Measurements from ENCODE around the gene ITGA4.

ITGA4 gene

DNA sequence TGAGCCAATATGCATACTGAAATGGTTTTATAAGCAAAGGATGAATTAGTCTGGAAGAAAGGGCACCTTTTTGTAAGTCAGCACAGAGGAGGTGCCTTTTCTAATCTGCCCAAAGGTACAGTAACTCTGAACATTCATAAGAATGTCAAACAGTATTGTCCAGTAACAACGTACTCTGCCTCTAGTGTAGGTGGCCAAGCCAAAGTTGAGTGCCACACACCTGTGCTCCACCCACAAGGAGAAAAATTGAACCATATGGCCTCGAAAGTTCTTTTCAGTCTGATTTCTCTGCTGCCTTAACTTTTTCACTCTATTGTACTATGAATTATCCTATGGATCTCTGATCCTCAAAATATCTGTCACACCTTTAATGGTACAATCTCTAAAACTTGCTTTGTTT is 112.9 kb downstream of the ITGA4 start:
- TF ChIP-seq FOXP2 (optimal IDR thresholded peaks at IDR 0.05; ENCODE audit: borderline replicate concordance, extremely low read depth, extremely low read length, insufficient read depth) (no peak), SIN3A (IDR thresholded peaks at IDR 0.05; ENCODE audit: borderline replicate concordance, insufficient read depth, low read length) (no peak), TAF1 (IDR thresholded peaks at IDR 0.05; ENCODE audit: borderline replicate concordance, insufficient read depth, low read length) (no peak), POLR2AphosphoS5 (IDR thresholded peaks at IDR 0.05; ENCODE audit: low read depth, low read length) (no peak)
- TF ChIP-seq, protein P1, sequence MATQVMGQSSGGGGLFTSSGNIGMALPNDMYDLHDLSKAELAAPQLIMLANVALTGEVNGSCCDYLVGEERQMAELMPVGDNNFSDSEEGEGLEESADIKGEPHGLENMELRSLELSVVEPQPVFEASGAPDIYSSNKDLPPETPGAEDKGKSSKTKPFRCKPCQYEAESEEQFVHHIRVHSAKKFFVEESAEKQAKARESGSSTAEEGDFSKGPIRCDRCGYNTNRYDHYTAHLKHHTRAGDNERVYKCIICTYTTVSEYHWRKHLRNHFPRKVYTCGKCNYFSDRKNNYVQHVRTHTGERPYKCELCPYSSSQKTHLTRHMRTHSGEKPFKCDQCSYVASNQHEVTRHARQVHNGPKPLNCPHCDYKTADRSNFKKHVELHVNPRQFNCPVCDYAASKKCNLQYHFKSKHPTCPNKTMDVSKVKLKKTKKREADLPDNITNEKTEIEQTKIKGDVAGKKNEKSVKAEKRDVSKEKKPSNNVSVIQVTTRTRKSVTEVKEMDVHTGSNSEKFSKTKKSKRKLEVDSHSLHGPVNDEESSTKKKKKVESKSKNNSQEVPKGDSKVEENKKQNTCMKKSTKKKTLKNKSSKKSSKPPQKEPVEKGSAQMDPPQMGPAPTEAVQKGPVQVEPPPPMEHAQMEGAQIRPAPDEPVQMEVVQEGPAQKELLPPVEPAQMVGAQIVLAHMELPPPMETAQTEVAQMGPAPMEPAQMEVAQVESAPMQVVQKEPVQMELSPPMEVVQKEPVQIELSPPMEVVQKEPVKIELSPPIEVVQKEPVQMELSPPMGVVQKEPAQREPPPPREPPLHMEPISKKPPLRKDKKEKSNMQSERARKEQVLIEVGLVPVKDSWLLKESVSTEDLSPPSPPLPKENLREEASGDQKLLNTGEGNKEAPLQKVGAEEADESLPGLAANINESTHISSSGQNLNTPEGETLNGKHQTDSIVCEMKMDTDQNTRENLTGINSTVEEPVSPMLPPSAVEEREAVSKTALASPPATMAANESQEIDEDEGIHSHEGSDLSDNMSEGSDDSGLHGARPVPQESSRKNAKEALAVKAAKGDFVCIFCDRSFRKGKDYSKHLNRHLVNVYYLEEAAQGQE (IDR thresholded peaks at IDR 0.05; ENCODE audit: insufficient read depth in 1 of 2, low read depth in 2 of 2, low read length in 2 of 2), result no peak

DNA sequence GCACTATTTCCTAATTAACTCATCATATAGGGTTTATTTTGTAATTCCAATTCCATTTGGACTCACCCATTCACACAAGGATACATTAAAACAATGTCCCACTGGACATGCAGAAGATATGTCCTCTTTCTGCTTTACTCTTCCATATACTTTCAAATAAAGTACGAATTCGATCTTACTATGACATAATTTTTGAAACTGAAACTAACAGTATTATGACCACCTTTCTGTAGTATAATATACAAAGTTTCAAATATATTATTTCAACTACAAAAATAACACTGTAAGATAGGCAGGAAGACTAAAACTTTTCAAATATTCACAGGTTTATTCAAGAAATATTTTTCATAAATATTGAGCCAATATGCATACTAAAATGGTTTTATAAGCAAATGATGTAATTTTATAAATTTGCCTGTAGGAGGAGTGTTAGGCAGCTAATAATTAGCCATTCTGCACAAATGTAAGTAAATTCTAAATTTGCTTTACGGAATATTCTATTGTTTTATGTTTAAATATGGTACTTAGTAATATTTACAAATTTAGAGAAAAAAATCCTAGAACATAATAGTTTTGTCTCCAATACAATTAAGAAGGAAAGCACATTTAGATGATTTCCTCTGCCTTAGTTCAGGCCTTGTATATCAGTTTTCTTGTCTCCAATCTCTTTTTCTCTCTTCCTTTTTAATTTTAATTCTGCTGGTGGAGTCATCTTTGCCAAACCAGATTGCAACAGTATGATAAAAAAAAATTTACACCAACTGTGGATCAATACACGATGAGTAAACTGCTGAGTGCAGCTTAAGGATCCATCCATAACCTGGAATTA is 113.9 kb downstream of the ITGA4 start:
- TF ChIP-seq POLR2AphosphoS5 (IDR thresholded peaks at IDR 0.05; ENCODE audit: low read depth, low read length), result no peak
- no peak for TF ChIP-seq TAF1 (IDR thresholded peaks at IDR 0.05; ENCODE audit: borderline replicate concordance, insufficient read depth, low read length)
- TF ChIP-seq, protein P1 (IDR thresholded peaks at IDR 0.05; ENCODE audit: insufficient read depth in 1 of 2, low read depth in 2 of 2, low read length in 2 of 2), result no peak
- TF ChIP-seq FOXP2 (optimal IDR thresholded peaks at IDR 0.05; ENCODE audit: borderline replicate concordance, extremely low read depth, extremely low read length, insufficient read depth), result no peak

DNA sequence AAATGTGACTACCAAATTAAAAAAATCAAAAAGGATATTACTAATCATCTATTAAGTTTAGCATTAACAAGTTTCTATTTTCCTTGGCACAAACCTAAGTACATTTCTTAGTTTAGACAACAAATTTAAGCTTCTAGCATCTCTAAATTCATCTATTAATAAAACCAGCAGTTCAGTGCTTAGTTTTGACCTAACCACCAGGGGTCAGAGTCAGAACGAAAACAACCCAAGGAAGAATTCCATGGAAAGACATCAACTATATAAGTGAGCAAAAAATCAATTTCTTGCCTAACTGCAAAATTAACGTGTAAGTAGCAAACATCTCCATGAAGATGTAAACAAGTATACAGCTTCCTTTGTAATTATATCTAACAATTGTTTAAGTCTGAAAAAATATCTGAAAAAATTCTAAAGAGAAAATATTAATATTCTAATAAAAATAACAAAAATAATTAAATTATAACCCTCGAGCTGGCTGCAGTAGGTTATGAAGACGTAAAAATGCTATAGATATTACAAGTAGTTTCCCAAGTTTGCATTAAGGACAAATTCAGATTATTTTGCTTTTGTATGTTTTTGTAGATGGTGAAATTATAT is 116.1 kb downstream of the ITGA4 start:
- no peak for TF ChIP-seq POLR2AphosphoS5 (IDR thresholded peaks at IDR 0.05; ENCODE audit: low read depth, low read length)
- TF ChIP-seq, protein P1 (IDR thresholded peaks at IDR 0.05; ENCODE audit: insufficient read depth in 1 of 2, low read depth in 2 of 2, low read length in 2 of 2), result no peak
- no peak for TF ChIP-seq SIN3A (IDR thresholded peaks at IDR 0.05; ENCODE audit: borderline replicate concordance, insufficient read depth, low read length)
- TF ChIP-seq TAF1 (IDR thresholded peaks at IDR 0.05; ENCODE audit: borderline replicate concordance, insufficient read depth, low read length), result no peak
- no peak for TF ChIP-seq FOXP2 (optimal IDR thresholded peaks at IDR 0.05; ENCODE audit: borderline replicate concordance, extremely low read depth, extremely low read length, insufficient read depth)

DNA sequence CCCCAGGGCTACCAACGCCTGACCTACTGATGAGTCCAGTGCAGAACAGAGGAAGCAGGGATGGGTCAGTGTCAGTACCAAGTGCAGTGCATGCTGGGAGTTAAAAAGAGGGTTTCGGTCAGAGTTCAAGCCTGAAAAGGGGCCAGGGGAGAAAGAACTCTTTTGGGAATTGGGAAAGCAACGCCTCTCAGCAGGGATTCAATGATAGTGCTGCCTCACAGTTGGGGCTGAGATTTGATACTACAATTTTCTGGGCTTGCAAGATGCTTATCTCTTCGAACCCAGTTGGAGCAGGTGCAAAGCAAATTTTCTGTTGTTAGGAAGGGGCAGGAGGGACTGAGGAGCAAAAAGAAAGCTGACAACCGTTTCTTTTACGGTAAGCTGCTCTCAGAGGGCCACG is 117.1 kb downstream of the ITGA4 start:
- TF ChIP-seq TAF1 (IDR thresholded peaks at IDR 0.05; ENCODE audit: borderline replicate concordance, insufficient read depth, low read length), result no peak
- TF ChIP-seq SIN3A (IDR thresholded peaks at IDR 0.05; ENCODE audit: borderline replicate concordance, insufficient read depth, low read length), result no peak
- TF ChIP-seq FOXP2 (optimal IDR thresholded peaks at IDR 0.05; ENCODE audit: borderline replicate concordance, extremely low read depth, extremely low read length, insufficient read depth), result no peak
- TF ChIP-seq, protein P1 (IDR thresholded peaks at IDR 0.05; ENCODE audit: insufficient read depth in 1 of 2, low read depth in 2 of 2, low read length in 2 of 2), result no peak
- TF ChIP-seq POLR2AphosphoS5 (IDR thresholded peaks at IDR 0.05; ENCODE audit: low read depth, low read length), result no peak
